Uterus (tissue), 4 donors: ENCODE data around the gene AQP6. TPM values are rescaled to one million over a fixed set of nuclear protein-coding genes. Genes with fewer than 3 reads are reported as not detected.

Experiments used
- DNase-seq, 2 donors: peaks; one replicate each; pipeline ENCODE4 v3.0.0-alpha.2; 2019 to 2020
- H3K27ac ChIP-seq, 2 donors: fragments of 200-600 bp; sonication (generic); 1 replicate in 1 of 2; 2 replicates in 1 of 2; pipeline ENCODE4 v1.5.1; 2016 to 2018
- H3K27me3 ChIP-seq, 2 donors: fragments of 200-600 bp; sonication (generic); one replicate each; pipeline ENCODE4 v1.5.1; 2018 to 2019; ENCODE audit warnings: control low read depth in 1 of 2
- H3K36me3 ChIP-seq, 2 donors: fragments of 200-600 bp; sonication (generic); one replicate each; pipeline ENCODE4 v1.5.1; 2019; ENCODE audit warnings: control low read depth in 1 of 2
- H3K4me1 ChIP-seq, 2 donors: fragments of 200-600 bp; sonication (generic); one replicate each; pipeline ENCODE4 v1.5.1; 2018 to 2019; ENCODE audit warnings: control low read depth in 1 of 2
- H3K4me3 ChIP-seq, 2 donors: fragments of 200-600 bp; sonication (generic); 1 replicate in 1 of 2; 2 replicates in 1 of 2; pipeline ENCODE4 v1.5.1; 2018 to 2019; ENCODE audit warnings: mild to moderate bottlenecking in 1 of 2
- H3K9me3 ChIP-seq, 2 donors: fragments of 200-600 bp; sonication (generic); one replicate each; pipeline ENCODE4 v1.5.1; 2019; ENCODE audit warnings: control low read depth in 1 of 2
- POLR2A ChIP-seq, 2 donors: fragments of 450-650 bp; IDR thresholded peaks; one replicate each; pipeline ENCODE4 v1.6.1; 2016; ENCODE audit warnings: antibody characterized with exemption in 2 of 2, mild to moderate bottlenecking in 1 of 2, moderate library complexity in 1 of 2
- intact Hi-C: fragments of 100-400 bp; cut with DNase I; formaldehyde crosslinking; loops from one replicate; pipeline ENCODE4 v1.15.1; 2023; ENCODE audit warnings: low total_unique reads
- total RNA-seq, 4 donors: library from RNA; depleted of rRNA in 3 of 4; stranded (reverse); fragments of >200 nt in 3 of 4; gene quantifications; one replicate each; pipeline versions ENCODE4 v1.1.0 to v1.2.4, GENCODE V29; 2014 to 2023
- TF ChIP-seq, protein P1 (sequence below), 4 experiments: fragments of 200-600 bp in 2 of 4; fragments of 450-650 bp in 2 of 4; sonication (generic) in 2 of 4; IDR thresholded peaks; one replicate each; pipeline ENCODE4 v1.5.1; 2016 to 2019; ENCODE audit warnings: antibody characterized with exemption in 4 of 4, mild to moderate bottlenecking in 2 of 4, moderate library complexity in 1 of 4
- donor health status: DM: yes; HTN: yes; CAD: no.

AQP6 gene
- total RNA-seq, 4 donors from 2014 or later: 0.35 TPM; not detected in 3

- no peaks in the 10 kb centered on the region for H3K27me3 ChIP-seq
- intact Hi-C loops: no loop called here
These were observed 25.0 kb upstream of the AQP6 start for GRCh38 chr12:49947593-49948226.

DNA sequence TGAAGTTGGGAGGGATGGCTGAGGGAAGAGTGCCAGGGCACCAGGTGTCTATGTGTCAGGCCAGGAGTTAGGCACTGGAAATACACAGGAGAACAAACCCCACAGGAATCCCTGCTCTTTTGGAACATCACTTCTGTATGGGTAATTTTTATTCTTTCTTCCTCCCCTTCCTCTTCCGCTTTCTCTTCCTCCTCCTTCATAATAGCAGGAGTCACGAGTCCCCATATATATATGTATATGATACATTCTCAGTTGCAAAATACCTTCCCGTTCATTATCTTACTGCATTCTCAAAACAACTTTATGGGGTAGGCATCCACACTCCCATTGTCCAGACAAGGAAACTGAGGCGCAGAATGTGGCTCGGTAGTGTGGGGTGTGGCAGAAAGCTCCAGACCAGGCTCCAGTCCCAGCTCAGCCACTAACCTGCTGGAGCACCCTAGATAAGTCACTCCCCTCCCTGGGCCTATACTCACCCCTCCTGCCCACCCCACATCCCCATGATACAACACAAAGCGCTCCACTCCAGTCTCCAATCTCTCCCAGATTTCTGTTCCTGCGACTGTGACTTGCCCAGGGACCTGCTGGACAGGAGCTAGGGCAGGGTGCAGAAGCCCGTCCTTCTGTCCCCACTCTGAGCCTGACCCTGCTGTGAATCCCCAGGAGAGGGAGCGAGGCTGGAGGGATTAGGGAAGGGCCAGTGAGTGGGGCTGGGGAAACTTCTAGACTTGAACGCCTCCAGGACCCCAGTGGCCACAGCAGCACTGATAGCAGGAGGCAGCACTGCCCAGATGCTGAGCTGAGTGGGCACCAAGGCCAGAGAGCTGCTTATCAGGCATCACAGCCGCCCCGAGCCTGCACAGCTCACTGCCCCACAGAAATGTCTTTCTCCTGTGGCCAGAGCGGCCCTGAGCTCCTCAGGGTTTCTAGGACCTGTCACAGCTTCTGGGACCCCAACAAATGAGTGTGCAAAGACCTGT is 23.6 kb upstream of the AQP6 start:
- intact Hi-C loops: no loop called here
- H3K4me3 ChIP-seq: no peak overlapping the region
- no peaks in the 10 kb centered on the region for H3K9me3 ChIP-seq
- TF ChIP-seq, protein P1, sequence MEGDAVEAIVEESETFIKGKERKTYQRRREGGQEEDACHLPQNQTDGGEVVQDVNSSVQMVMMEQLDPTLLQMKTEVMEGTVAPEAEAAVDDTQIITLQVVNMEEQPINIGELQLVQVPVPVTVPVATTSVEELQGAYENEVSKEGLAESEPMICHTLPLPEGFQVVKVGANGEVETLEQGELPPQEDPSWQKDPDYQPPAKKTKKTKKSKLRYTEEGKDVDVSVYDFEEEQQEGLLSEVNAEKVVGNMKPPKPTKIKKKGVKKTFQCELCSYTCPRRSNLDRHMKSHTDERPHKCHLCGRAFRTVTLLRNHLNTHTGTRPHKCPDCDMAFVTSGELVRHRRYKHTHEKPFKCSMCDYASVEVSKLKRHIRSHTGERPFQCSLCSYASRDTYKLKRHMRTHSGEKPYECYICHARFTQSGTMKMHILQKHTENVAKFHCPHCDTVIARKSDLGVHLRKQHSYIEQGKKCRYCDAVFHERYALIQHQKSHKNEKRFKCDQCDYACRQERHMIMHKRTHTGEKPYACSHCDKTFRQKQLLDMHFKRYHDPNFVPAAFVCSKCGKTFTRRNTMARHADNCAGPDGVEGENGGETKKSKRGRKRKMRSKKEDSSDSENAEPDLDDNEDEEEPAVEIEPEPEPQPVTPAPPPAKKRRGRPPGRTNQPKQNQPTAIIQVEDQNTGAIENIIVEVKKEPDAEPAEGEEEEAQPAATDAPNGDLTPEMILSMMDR (IDR thresholded peaks at IDR 0.05): no peak
- no peak for TF ChIP-seq POLR2A (IDR thresholded peaks at IDR 0.05)
- H3K27me3 ChIP-seq: no peaks in the 10 kb centered on the region
- no peak overlapping the region for H3K27ac ChIP-seq
- H3K4me1 ChIP-seq: no peaks in the 10 kb centered on the region
- H3K36me3 ChIP-seq: no peaks in the 10 kb centered on the region
- no peak for DNase-seq

More at GRCh38 chr12:49947593-49948226, 25.0 kb upstream of the AQP6 start:
- Histone ChIP-seq H3K4me1 (no peaks in the 10 kb centered on the region), H3K4me3 (no peak overlapping the region), H3K27ac (no peak overlapping the region), H3K9me3 (no peaks in the 10 kb centered on the region), H3K36me3 (no peaks in the 10 kb centered on the region)
- TF ChIP-seq, protein P1 (IDR thresholded peaks at IDR 0.05): no peak
- TF ChIP-seq POLR2A (IDR thresholded peaks at IDR 0.05): no peak
- DNase-seq: no peak

- intact Hi-C loops: no loop called here
- Histone ChIP-seq H3K4me1 (no peaks in the 10 kb centered on the region), H3K36me3 (no peaks in the 10 kb centered on the region), H3K27me3 (no peaks in the 10 kb centered on the region), H3K9me3 (no peaks in the 10 kb centered on the region), H3K4me3 (no peak overlapping the region), H3K27ac (no peak overlapping the region)
- no peak for DNase-seq
- no peak for TF ChIP-seq POLR2A (IDR thresholded peaks at IDR 0.05)
These were observed 22.9 kb upstream of the AQP6 start for GRCh38 chr12:49949866-49950265.

GRCh38 chr12:49950273-49951251 is 22.2 kb upstream of the AQP6 start, which contains the start of gene AQP2:
TSS of gene AQP2 (plus strand) at chr12:49950737. CDS start at chr12:49950831, 94 bp downstream.
- TF ChIP-seq POLR2A (IDR thresholded peaks at IDR 0.05): no peak
- TF ChIP-seq, protein P1 (IDR thresholded peaks at IDR 0.05): no peak
- H3K27me3 ChIP-seq: peaks cover 0 to 3% of the 10 kb centered on the region in 2 donors
- no peaks in the 10 kb centered on the region for H3K36me3 ChIP-seq
- intact Hi-C loops: no loop called here
- no peak within 1 kb of the TSS for H3K27ac ChIP-seq
- no peak within 1 kb of the TSS for H3K4me3 ChIP-seq
- H3K9me3 ChIP-seq: no peaks in the 10 kb centered on the region
- DNase-seq: no peak
- no peaks in the 10 kb centered on the region for H3K4me1 ChIP-seq
